D721Med (cell line): ENCODE measurements around the gene ZFYVE9.
"Not testable (repeated sequence)": the region's sequence is repeated elsewhere in the genome, so short reads cannot be mapped to it uniquely, and the experiment has no call there.

ENCODE experiments used
- DNase-seq: peaks from one replicate; pipeline ENCODE4 v3.0.0; 2011; ENCODE audit warnings: low spot score; ENCODE audit not compliant: insufficient read length
- FAIRE-seq: peaks from 2 replicates; lab custom pipeline; 2011; peaks lifted over from hg19 to GRCh38; lab: Jason Lieb, UNC
- CTCF ChIP-seq: IDR thresholded peaks from 2 replicates; pipeline ENCODE4 v1.5.1; 2012; ENCODE audit warnings: mild to moderate bottlenecking, control low read depth; ENCODE audit not compliant: insufficient read depth; ENCODE audit errors: missing control alignments

ZFYVE9 gene

GRCh38 chr1:52365746-52366516 lies 224.0 kb downstream of the ZFYVE9 start, which contains the start of gene CC2D1B:
CC2D1B (minus strand) TSS chr1:52366205; CDS start chr1:52364620, 1,585 bp downstream.
- FAIRE-seq (no peak), DNase-seq (peak; percentile 90)
- no peak for TF ChIP-seq CTCF

GRCh38 chr1:52366517-52366827 lies 224.6 kb downstream of the ZFYVE9 start:
- no peak for TF ChIP-seq CTCF
- DNase-seq, result no peak
- no peak for FAIRE-seq

GRCh38 chr1:52367272-52367671 lies 225.4 kb downstream of the ZFYVE9 start:
- TF ChIP-seq CTCF, result no peak
- DNase-seq (no peak), FAIRE-seq (no peak)

GRCh38 chr1:52368383-52369172 lies 226.7 kb downstream of the ZFYVE9 start:
- TF ChIP-seq CTCF, result no peak
- DNase-seq (no peak), FAIRE-seq (peak; percentile 56)

- peak; percentile 6 for FAIRE-seq
- DNase-seq, result not testable (repeated sequence)
Measured at GRCh38 chr1:52369851-52370250, 228.0 kb downstream of the ZFYVE9 start.

GRCh38 chr1:52385376-52385775 lies 243.5 kb downstream of the ZFYVE9 start:
- FAIRE-seq (no peak), DNase-seq (no peak)
- no peak for TF ChIP-seq CTCF

GRCh38 chr1:52386458-52386857 lies 244.6 kb downstream of the ZFYVE9 start:
- no peak for TF ChIP-seq CTCF
- DNase-seq, result no peak
- FAIRE-seq, result no peak
